Nephron (organoid): ENCODE measurements around the gene IFI30.

Experiments
- H3K27ac Mint-ChIP-seq, 3 experiments: 2 replicates each; pipeline ENCODE4 v1.8.0; 2020; ENCODE audit warnings: mixed read lengths in 3 of 3, mild to moderate bottlenecking in 2 of 3, moderate library complexity in 1 of 3
- H3K27me3 Mint-ChIP-seq: 2 replicates; pipeline ENCODE4 v1.8.0; 2021; ENCODE audit warnings: low read depth, mild to moderate bottlenecking, moderate library complexity, mixed read lengths
- H3K36me3 Mint-ChIP-seq: 2 replicates; pipeline ENCODE4 v1.8.0; 2020; ENCODE audit warnings: low read depth, mixed read lengths
- H3K4me1 Mint-ChIP-seq: 2 replicates; pipeline ENCODE4 v1.8.0; 2020; ENCODE audit warnings: mixed read lengths
- H3K4me3 Mint-ChIP-seq, 3 experiments: 2 replicates each; pipeline ENCODE4 v1.8.0; 2020; ENCODE audit warnings: mild to moderate bottlenecking in 3 of 3, mixed read lengths in 3 of 3, moderate library complexity in 2 of 3
- H3K9me3 Mint-ChIP-seq: 2 replicates; pipeline ENCODE4 v1.8.0; 2020; ENCODE audit warnings: mixed read lengths
- CTCF ChIP-seq, 3 experiments: fragments of 200-600 bp; sonication (generic); IDR thresholded peaks; one replicate each; pipeline ENCODE4 v1.5.0; 2021; ENCODE audit warnings: antibody characterized with exemption in 3 of 3; ENCODE audit not compliant: unreplicated experiment in 3 of 3

IFI30 gene

GRCh38 chr19:18219911-18220631 is 46.5 kb downstream of the IFI30 start:
- Mint-ChIP-seq H3K4me1 (peaks cover 8% of the 10 kb centered on the region), H3K27ac (no peak overlapping the region), H3K9me3 (no peaks in the 10 kb centered on the region), H3K36me3 (no peaks in the 10 kb centered on the region), H3K4me3 (no peak overlapping the region), H3K27me3 (peaks cover 37% of the 10 kb centered on the region)
- TF ChIP-seq CTCF (IDR thresholded peaks at IDR 0.05; ENCODE audit: unreplicated experiment in 3 of 3) = no peak

GRCh38 chr19:18220632-18221275 is 47.1 kb downstream of the IFI30 start:
- TF ChIP-seq CTCF (IDR thresholded peaks at IDR 0.05; ENCODE audit: unreplicated experiment in 3 of 3) = no peak
- Mint-ChIP-seq H3K9me3 (no peaks in the 10 kb centered on the region), H3K27ac (no peak overlapping the region), H3K27me3 (peaks cover 40% of the 10 kb centered on the region), H3K4me3 (no peak overlapping the region), H3K36me3 (no peaks in the 10 kb centered on the region), H3K4me1 (peaks cover 8% of the 10 kb centered on the region)

- Mint-ChIP-seq H3K4me3 (no peak overlapping the region), H3K36me3 (no peaks in the 10 kb centered on the region), H3K27ac (no peak overlapping the region), H3K4me1 (peaks cover 12% of the 10 kb centered on the region), H3K27me3 (peaks cover 49% of the 10 kb centered on the region), H3K9me3 (no peaks in the 10 kb centered on the region)
- TF ChIP-seq CTCF (IDR thresholded peaks at IDR 0.05; ENCODE audit: unreplicated experiment in 3 of 3) = no peak
Observed at GRCh38 chr19:18221815-18222725, 48.5 kb downstream of the IFI30 start.

GRCh38 chr19:18223860-18224524 is 50.4 kb downstream of the IFI30 start:
- peaks cover 55% of the 10 kb centered on the region for H3K27me3 Mint-ChIP-seq
- TF ChIP-seq CTCF (IDR thresholded peaks at IDR 0.05; ENCODE audit: unreplicated experiment in 3 of 3) = no peak
- peak overlapping the region; percentile 83 to 86 (median 85) for H3K4me3 Mint-ChIP-seq
- peak overlapping the region; percentile 15 to 43 (median 31) for H3K27ac Mint-ChIP-seq
- peaks cover 19% of the 10 kb centered on the region for H3K4me1 Mint-ChIP-seq
- H3K9me3 Mint-ChIP-seq = no peaks in the 10 kb centered on the region
- no peaks in the 10 kb centered on the region for H3K36me3 Mint-ChIP-seq

GRCh38 chr19:18224525-18225354 is 51.1 kb downstream of the IFI30 start:
- Mint-ChIP-seq H3K27me3 (peaks cover 57% of the 10 kb centered on the region), H3K4me3 (peak overlapping the region; percentile 83 to 86 (median 85)), H3K9me3 (no peaks in the 10 kb centered on the region), H3K36me3 (no peaks in the 10 kb centered on the region), H3K4me1 (peaks cover 19% of the 10 kb centered on the region), H3K27ac (peak overlapping the region; percentile 15 to 43 (median 31))
- no peak for TF ChIP-seq CTCF (IDR thresholded peaks at IDR 0.05; ENCODE audit: unreplicated experiment in 3 of 3)
